Esophagus muscularis mucosa (tissue), 4 donors: ENCODE results near the gene VAMP1. TPM values are rescaled to one million over a fixed set of nuclear protein-coding genes. Genes with fewer than 3 reads are reported as not detected.

ENCODE experiments used
- DNase-seq: peaks from one replicate; pipeline ENCODE4 v3.0.0-alpha.2; 2017; ENCODE audit errors: extremely low spot score
- H3K27ac ChIP-seq, 4 donors: fragments of 200-600 bp; sonication (generic); replicated peaks in 1 of 4; 1 replicate in 3 of 4; 2 replicates in 1 of 4; pipeline ENCODE4 v1.5.1; 2016 to 2019; ENCODE audit warnings: mild to moderate bottlenecking in 1 of 4
- H3K27me3 ChIP-seq, 4 donors: fragments of 200-600 bp; sonication (generic); one replicate each; pipeline versions ENCODE4 v1.5.1 to v1.6.0; 2016 to 2019
- H3K36me3 ChIP-seq, 4 donors: fragments of 200-600 bp; sonication (generic); one replicate each; pipeline ENCODE4 v1.5.1; 2016 to 2019
- H3K4me1 ChIP-seq, 4 donors: fragments of 200-600 bp; sonication (generic); one replicate each; pipeline ENCODE4 v1.5.1; 2016 to 2019
- H3K4me3 ChIP-seq, 4 donors: fragments of 200-600 bp; sonication (generic); 1 replicate in 2 of 4; 2 replicates in 2 of 4; pipeline ENCODE4 v1.5.1; 2016 to 2019; ENCODE audit warnings: mild to moderate bottlenecking in 4 of 4, moderate library complexity in 1 of 4
- H3K9me3 ChIP-seq, 4 donors: fragments of 200-600 bp; sonication (generic); 1 replicate in 3 of 4; 2 replicates in 1 of 4; pipeline ENCODE4 v1.5.1; 2016 to 2019
- CTCF ChIP-seq, 3 experiments: fragments of 200-600 bp in 2 of 3; fragments of 450-650 bp in 1 of 3; sonication (generic) in 2 of 3; IDR thresholded peaks; one replicate each; pipeline ENCODE4 v1.5.1; 2017 to 2019; ENCODE audit warnings: antibody characterized with exemption in 3 of 3, mild to moderate bottlenecking in 2 of 3, moderate library complexity in 1 of 3
- EP300 ChIP-seq: sonication (generic); formaldehyde crosslinking; IDR thresholded peaks from one replicate; pipeline ENCODE4 v1.6.1; 2017; ENCODE audit warnings: antibody characterized with exemption
- POLR2A ChIP-seq: fragments of 450-650 bp; IDR thresholded peaks from one replicate; pipeline ENCODE4 v1.6.1; 2017; ENCODE audit warnings: antibody characterized with exemption, moderate library complexity, mild to moderate bottlenecking, low read depth
- POLR2AphosphoS5 ChIP-seq, 2 donors: sonication (generic); formaldehyde crosslinking; IDR thresholded peaks; one replicate each; pipeline ENCODE4 v1.6.1; 2017; ENCODE audit warnings: antibody characterized with exemption in 2 of 2
- WGBS: methylation state at CpG from one replicate; pipeline ENCODE4 v1.1.5; 2018; 5-methylcytosine and 5-hydroxymethylcytosine counted together
- intact Hi-C: fragments of 100-400 bp; cut with DNase I; formaldehyde crosslinking; loops from one replicate; pipeline ENCODE4 v1.15.1; 2023
- total RNA-seq, 4 donors: library from RNA; depleted of rRNA; stranded (reverse); fragments of >200 nt; gene quantifications; one replicate each; pipeline versions ENCODE4 v1.1.0 to v1.2.1, GENCODE V29; 2016

VAMP1 gene
- total RNA-seq, 4 donors from 2014 or later: 4.5 to 8.7 (median 6.7) TPM

GRCh38 chr12:6444031-6444430 is 26.4 kb downstream of the VAMP1 start:
- H3K36me3 ChIP-seq: peaks cover 0 to 83% (median 34%) of the 10 kb centered on the region in 4 donors
- DNase-seq: no peak
- intact Hi-C loops: no loop called here
- WGBS: 86% methylated on average over 4 of the region's 4 CpGs
- H3K9me3 ChIP-seq: no peaks in the 10 kb centered on the region
- no peak overlapping the region for H3K27ac ChIP-seq
- no peak overlapping the region for H3K4me3 ChIP-seq
- peaks cover 0 to 11% (median 7%) of the 10 kb centered on the region in 4 donors for H3K4me1 ChIP-seq
- H3K27me3 ChIP-seq: no peaks in the 10 kb centered on the region
- TF ChIP-seq POLR2AphosphoS5 (IDR thresholded peaks at IDR 0.05): no peak
- no peak for TF ChIP-seq EP300
- no peak for TF ChIP-seq POLR2A
- TF ChIP-seq CTCF (IDR thresholded peaks at IDR 0.05): no peak

- H3K27me3 ChIP-seq: no peaks in the 10 kb centered on the region
- TF ChIP-seq EP300 (no peak), CTCF (IDR thresholded peaks at IDR 0.05) (no peak), POLR2A (no peak), POLR2AphosphoS5 (IDR thresholded peaks at IDR 0.05) (no peak)
- DNase-seq: no peak
- peaks cover 0 to 83% (median 34%) of the 10 kb centered on the region in 4 donors for H3K36me3 ChIP-seq
- peaks cover 0 to 6% (median 3%) of the 10 kb centered on the region in 4 donors for H3K4me1 ChIP-seq
- intact Hi-C loops: no loop called here
- H3K9me3 ChIP-seq: no peaks in the 10 kb centered on the region
- no peak overlapping the region for H3K27ac ChIP-seq
- no peak overlapping the region for H3K4me3 ChIP-seq
- WGBS: 66% methylated on average over 8 of the region's 9 CpGs
These were observed 27.0 kb downstream of the VAMP1 start for GRCh38 chr12:6443361-6443983.

GRCh38 chr12:6442836-6443235 is 27.6 kb downstream of the VAMP1 start:
- intact Hi-C loops: no loop called here
- no peak overlapping the region for H3K4me3 ChIP-seq
- H3K36me3 ChIP-seq: peaks cover 0 to 77% (median 31%) of the 10 kb centered on the region in 4 donors
- peaks cover 0 to 2% (median 0%) of the 10 kb centered on the region in 4 donors for H3K4me1 ChIP-seq
- H3K9me3 ChIP-seq: no peaks in the 10 kb centered on the region
- H3K27me3 ChIP-seq: no peaks in the 10 kb centered on the region
- no peak for DNase-seq
- TF ChIP-seq POLR2AphosphoS5 (IDR thresholded peaks at IDR 0.05) (no peak), EP300 (no peak)
- 82% methylated on average over 9 of the region's 9 CpGs for WGBS
- no peak overlapping the region for H3K27ac ChIP-seq

- Histone ChIP-seq H3K27ac (no peak overlapping the region), H3K4me1 (no peaks in the 10 kb centered on the region), H3K9me3 (no peaks in the 10 kb centered on the region), H3K4me3 (no peak overlapping the region), H3K27me3 (no peaks in the 10 kb centered on the region), H3K36me3 (peaks cover 0 to 53% (median 18%) of the 10 kb centered on the region in 4 donors)
- WGBS: 46% methylated on average over 1 of the region's 1 CpG
- TF ChIP-seq EP300 (no peak), CTCF (IDR thresholded peaks at IDR 0.05) (no peak), POLR2AphosphoS5 (IDR thresholded peaks at IDR 0.05) (no peak), POLR2A (no peak)
- DNase-seq: no peak
- intact Hi-C loops: no loop called here
These were observed 30.1 kb downstream of the VAMP1 start for GRCh38 chr12:6440391-6440790.

GRCh38 chr12:6438345-6438744 is 32.1 kb downstream of the VAMP1 start:
- H3K27ac ChIP-seq: no peak overlapping the region
- no peak for DNase-seq
- H3K36me3 ChIP-seq: peaks cover 0 to 33% (median 10%) of the 10 kb centered on the region in 4 donors
- H3K4me1 ChIP-seq: no peaks in the 10 kb centered on the region
- no peak overlapping the region for H3K4me3 ChIP-seq
- H3K27me3 ChIP-seq: no peaks in the 10 kb centered on the region
- H3K9me3 ChIP-seq: no peaks in the 10 kb centered on the region
- intact Hi-C loops: no loop called here
- TF ChIP-seq EP300 (no peak), POLR2A (no peak), CTCF (IDR thresholded peaks at IDR 0.05) (no peak), POLR2AphosphoS5 (IDR thresholded peaks at IDR 0.05) (no peak)
- WGBS: 87% methylated on average over 12 of the region's 12 CpGs
